ENCODE measurements around the gene RP9.

RP9 gene

DNA sequence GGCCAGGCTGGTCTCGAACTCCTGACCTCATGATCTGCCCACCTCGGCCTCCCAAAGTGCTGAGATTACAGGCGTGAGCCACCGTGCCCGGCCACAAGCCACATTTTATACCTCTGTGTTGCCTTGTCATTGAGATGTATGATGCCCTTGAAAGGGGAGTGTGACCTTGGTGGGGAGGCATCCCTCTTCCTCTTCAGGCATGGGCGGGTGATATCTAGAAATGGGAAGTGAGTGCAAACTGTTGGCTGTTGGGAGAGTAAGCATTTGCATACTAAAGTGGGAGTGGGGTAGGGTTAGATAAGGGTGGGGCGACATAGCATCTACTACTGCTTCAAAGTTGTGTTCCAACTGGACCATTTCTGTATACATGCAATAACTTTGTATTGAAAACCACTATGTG, 20.1 kb downstream of the RP9 start:
- no peak for DNase-seq
- TF ChIP-seq GATA1 (IDR thresholded peaks at IDR 0.05; ENCODE audit: low read depth, low read length): no peak
- TF ChIP-seq POLR2A (IDR thresholded peaks at IDR 0.05; ENCODE audit: low read length): no peak

DNA sequence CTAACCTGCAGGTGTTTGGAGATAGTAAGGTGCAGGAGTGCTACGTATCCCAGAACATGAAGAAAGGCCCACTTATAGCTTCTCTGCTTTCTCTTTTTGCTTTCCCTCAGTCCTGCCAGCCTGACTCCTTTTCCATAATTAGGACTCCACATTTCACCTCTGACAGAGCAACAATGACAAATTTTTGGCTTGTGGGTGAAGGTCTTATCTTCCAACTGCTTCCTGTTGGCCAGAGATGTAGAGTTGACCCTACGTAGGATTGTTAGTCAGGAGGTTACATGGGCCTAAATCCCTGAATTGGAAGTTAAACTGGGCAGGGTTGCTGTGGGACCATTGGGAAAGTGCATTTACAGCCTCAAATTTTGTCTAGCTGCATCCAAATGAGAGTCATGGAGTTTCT, 21.3 kb downstream of the RP9 start:
- no peak for TF ChIP-seq POLR2A (IDR thresholded peaks at IDR 0.05; ENCODE audit: low read length)
- TF ChIP-seq GATA1 (IDR thresholded peaks at IDR 0.05; ENCODE audit: low read depth, low read length): no peak
- DNase-seq: no peak

DNA sequence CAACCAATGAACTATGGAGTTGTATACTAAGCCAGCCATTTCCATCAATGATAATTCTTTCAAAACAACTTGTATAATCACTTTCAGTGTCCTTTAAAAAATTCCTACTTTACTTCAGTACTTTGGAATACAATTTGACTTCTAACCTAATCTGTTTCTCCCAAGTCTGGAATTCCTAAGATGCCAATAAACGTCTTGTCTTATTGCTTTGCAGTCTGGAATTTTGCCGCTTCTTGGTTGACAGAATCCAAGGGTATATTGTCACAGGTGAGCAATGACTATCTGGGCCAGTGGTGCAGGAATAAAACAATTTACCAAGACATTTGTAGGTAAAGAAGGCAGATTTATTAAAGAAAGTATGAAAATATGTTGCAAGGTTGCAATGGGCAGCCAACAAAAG, 21.8 kb downstream of the RP9 start:
- DNase-seq: no peak
- TF ChIP-seq POLR2A (IDR thresholded peaks at IDR 0.05; ENCODE audit: low read length) (no peak), GATA1 (IDR thresholded peaks at IDR 0.05; ENCODE audit: low read depth, low read length) (no peak)

- TF ChIP-seq GATA1 (IDR thresholded peaks at IDR 0.05; ENCODE audit: low read depth, low read length): no peak
- TF ChIP-seq POLR2A (IDR thresholded peaks at IDR 0.05; ENCODE audit: low read length): no peak
- DNase-seq: no peak
Measured at GRCh38 chr7:33079763-33080690, 29.2 kb downstream of the RP9 start.

DNA sequence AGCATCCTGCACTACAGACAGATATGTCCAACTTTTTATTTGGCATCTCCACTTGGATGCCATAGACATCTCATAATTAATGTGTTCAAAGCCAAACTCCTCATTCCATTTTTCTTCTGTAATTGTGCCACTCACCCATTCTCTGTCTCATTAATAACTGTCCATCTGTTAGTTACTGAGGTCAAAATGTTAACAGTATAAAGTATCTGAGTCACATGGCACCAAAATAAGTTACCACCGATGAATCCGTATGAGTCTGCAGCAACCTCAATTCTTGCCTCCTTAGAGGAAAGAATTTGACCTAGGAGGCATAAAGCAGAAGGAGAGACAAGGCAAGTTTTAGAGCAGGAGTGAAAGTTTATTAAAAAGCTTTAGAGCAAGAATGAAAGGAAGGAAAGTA, 30.1 kb downstream of the RP9 start:
- no peak for TF ChIP-seq POLR2A (IDR thresholded peaks at IDR 0.05; ENCODE audit: low read length)
- no peak for TF ChIP-seq GATA1 (IDR thresholded peaks at IDR 0.05; ENCODE audit: low read depth, low read length)

GRCh38 chr7:33076737-33077136, 32.5 kb downstream of the RP9 start:
- TF ChIP-seq POLR2A (IDR thresholded peaks at IDR 0.05; ENCODE audit: low read length): no peak
- no peak for TF ChIP-seq GATA1 (IDR thresholded peaks at IDR 0.05; ENCODE audit: low read depth, low read length)
- no peak for DNase-seq

More for the DNA sequence above, 30.1 kb downstream of the RP9 start:
- no peak for DNase-seq

GRCh38 chr7:33075818-33076518, 33.2 kb downstream of the RP9 start:
- no peak for TF ChIP-seq GATA1 (IDR thresholded peaks at IDR 0.05; ENCODE audit: low read depth, low read length)
- TF ChIP-seq POLR2A (IDR thresholded peaks at IDR 0.05; ENCODE audit: low read length): no peak
- DNase-seq: no peak

GRCh38 chr7:33073243-33073642, 36.0 kb downstream of the RP9 start:
- DNase-seq: no peak
- TF ChIP-seq GATA1 (IDR thresholded peaks at IDR 0.05; ENCODE audit: low read depth, low read length) (no peak), POLR2A (IDR thresholded peaks at IDR 0.05; ENCODE audit: low read length) (no peak)

DNA sequence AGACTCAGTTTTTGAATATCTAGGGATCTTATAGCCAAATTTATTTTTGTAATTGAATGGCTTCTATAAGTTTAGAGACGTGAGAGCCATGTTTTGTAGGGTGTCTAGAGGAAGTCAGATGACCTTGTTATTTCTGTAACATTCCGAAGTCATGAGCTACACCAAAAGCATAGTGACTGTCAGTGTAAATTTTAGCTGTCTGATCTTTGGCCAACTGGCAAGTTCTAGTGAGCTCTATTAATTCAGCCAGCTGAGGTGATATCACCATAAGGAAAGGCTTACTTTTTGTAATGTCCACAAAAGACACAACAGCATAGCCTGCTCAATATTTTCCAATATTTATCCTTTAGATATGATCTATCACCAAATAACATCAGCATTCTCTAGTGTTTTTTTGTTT, 36.7 kb downstream of the RP9 start:
- TF ChIP-seq POLR2A (IDR thresholded peaks at IDR 0.05; ENCODE audit: low read length) (no peak), GATA1 (IDR thresholded peaks at IDR 0.05; ENCODE audit: low read depth, low read length) (no peak)
- DNase-seq: no peak

- TF ChIP-seq POLR2A (IDR thresholded peaks at IDR 0.05; ENCODE audit: low read length) (no peak), GATA1 (IDR thresholded peaks at IDR 0.05; ENCODE audit: low read depth, low read length) (no peak)
- no peak for DNase-seq
Measured at GRCh38 chr7:33070831-33071230, 38.4 kb downstream of the RP9 start.

DNA sequence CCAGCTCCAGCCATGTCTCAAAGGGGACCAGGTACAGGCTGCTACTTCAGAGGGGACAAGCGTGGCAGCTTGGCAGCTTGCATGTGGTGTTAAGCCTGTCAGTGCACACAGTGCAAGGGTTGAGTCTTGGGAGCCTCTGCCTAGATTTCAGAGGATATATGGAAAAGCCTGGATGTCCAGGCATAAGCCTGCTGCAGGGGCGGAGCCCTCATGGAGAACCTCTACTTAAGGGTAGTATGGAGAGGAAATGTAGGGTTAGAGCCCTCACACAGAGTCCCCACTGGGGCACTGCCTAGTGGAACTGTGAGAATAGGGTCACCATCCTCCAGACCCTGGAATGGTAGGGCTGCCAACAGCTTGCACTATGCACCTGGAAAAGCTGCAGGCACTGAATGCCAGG, 38.9 kb downstream of the RP9 start:
- no peak for TF ChIP-seq POLR2A (IDR thresholded peaks at IDR 0.05; ENCODE audit: low read length)
- TF ChIP-seq GATA1 (IDR thresholded peaks at IDR 0.05; ENCODE audit: low read depth, low read length): no peak
- DNase-seq: no peak

DNA sequence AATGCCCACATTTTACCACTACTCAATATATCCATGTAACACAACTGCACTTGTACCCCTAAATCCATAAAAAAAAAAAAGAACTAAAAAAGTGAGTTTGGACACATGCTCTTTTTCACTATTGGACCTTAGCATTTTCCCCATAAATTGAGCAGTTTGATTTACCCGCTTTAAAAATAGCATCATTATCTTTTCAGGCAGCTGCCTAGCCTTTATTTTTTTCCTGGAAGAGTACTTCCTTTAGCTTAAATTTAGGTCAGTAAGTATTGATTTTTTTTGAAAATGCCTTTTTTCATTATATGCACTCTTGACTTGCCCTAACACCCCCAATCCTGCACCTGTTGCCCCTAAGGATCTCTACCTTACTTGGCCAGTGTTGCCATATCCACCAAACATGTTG, 41.3 kb downstream of the RP9 start:
- TF ChIP-seq POLR2A (IDR thresholded peaks at IDR 0.05; ENCODE audit: low read length): no peak
- no peak for TF ChIP-seq GATA1 (IDR thresholded peaks at IDR 0.05; ENCODE audit: low read depth, low read length)
- DNase-seq: no peak

- TF ChIP-seq POLR2A (IDR thresholded peaks at IDR 0.05; ENCODE audit: low read length) (no peak), GATA1 (IDR thresholded peaks at IDR 0.05; ENCODE audit: low read depth, low read length) (no peak)
- no peak for DNase-seq
Measured at GRCh38 chr7:33066771-33067170, 42.4 kb downstream of the RP9 start.

- DNase-seq: no peak
- TF ChIP-seq POLR2A (IDR thresholded peaks at IDR 0.05; ENCODE audit: low read length) (no peak), GATA1 (IDR thresholded peaks at IDR 0.05; ENCODE audit: low read depth, low read length) (no peak)
Measured at GRCh38 chr7:33065981-33066380, 43.2 kb downstream of the RP9 start.

Measured in erythroblast (primary cell).